Measurements from ENCODE around the gene SARS2. TPM values are rescaled to one million over a fixed set of nuclear protein-coding genes. Genes with fewer than 3 reads are reported as not detected.

SARS2 gene
- total RNA-seq, 4 donors from 2014 or later, result 11.7 to 23.3 (median 20.0) TPM

- intact Hi-C loops (cut with DNase I; ENCODE audit: low total_unique reads), result no loop called here
- TF ChIP-seq POLR2A (IDR thresholded peaks at IDR 0.05), result no peak
- TF ChIP-seq, protein P1, sequence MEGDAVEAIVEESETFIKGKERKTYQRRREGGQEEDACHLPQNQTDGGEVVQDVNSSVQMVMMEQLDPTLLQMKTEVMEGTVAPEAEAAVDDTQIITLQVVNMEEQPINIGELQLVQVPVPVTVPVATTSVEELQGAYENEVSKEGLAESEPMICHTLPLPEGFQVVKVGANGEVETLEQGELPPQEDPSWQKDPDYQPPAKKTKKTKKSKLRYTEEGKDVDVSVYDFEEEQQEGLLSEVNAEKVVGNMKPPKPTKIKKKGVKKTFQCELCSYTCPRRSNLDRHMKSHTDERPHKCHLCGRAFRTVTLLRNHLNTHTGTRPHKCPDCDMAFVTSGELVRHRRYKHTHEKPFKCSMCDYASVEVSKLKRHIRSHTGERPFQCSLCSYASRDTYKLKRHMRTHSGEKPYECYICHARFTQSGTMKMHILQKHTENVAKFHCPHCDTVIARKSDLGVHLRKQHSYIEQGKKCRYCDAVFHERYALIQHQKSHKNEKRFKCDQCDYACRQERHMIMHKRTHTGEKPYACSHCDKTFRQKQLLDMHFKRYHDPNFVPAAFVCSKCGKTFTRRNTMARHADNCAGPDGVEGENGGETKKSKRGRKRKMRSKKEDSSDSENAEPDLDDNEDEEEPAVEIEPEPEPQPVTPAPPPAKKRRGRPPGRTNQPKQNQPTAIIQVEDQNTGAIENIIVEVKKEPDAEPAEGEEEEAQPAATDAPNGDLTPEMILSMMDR (IDR thresholded peaks at IDR 0.05), result no peak
- no peak overlapping the region for H3K4me3 ChIP-seq (ENCODE audit: low read depth, poor library complexity, severe bottlenecking)
- no peak for DNase-seq (ENCODE audit: low spot score in 2 of 2)
- WGBS, 2 donors, result 72 to 73% methylated on average over 10 of the region's 10 CpGs
Observed at GRCh38 chr19:38908911-38909310, 21.7 kb downstream of the SARS2 start.

- TF ChIP-seq POLR2A (IDR thresholded peaks at IDR 0.05), result no peak
- TF ChIP-seq, protein P1 (IDR thresholded peaks at IDR 0.05), result no peak
- DNase-seq (ENCODE audit: low spot score in 2 of 2), result no peak
Observed at GRCh38 chr19:38907670-38908069, 22.9 kb downstream of the SARS2 start.

GRCh38 chr19:38907227-38907626 is 23.3 kb downstream of the SARS2 start:
- no peak for DNase-seq (ENCODE audit: low spot score in 2 of 2)
- WGBS, 2 donors, result 91 to 93% methylated on average over 28 to 29 of the region's 29 CpGs
- intact Hi-C loops (cut with DNase I; ENCODE audit: low total_unique reads), result no loop called here
- TF ChIP-seq, protein P1 (IDR thresholded peaks at IDR 0.05), result no peak
- no peak for TF ChIP-seq POLR2A (IDR thresholded peaks at IDR 0.05)
- H3K4me3 ChIP-seq (ENCODE audit: low read depth, poor library complexity, severe bottlenecking), result no peak overlapping the region

More at GRCh38 chr19:38907670-38908069, 22.9 kb downstream of the SARS2 start:
- no peak overlapping the region for H3K4me3 ChIP-seq (ENCODE audit: low read depth, poor library complexity, severe bottlenecking)
- intact Hi-C loops (cut with DNase I; ENCODE audit: low total_unique reads), result no loop called here
- 93 to 96% methylated on average over 12 of the region's 12 CpGs for WGBS, 2 donors

- intact Hi-C loops (cut with DNase I; ENCODE audit: low total_unique reads), result no loop called here
- no peak for DNase-seq (ENCODE audit: low spot score in 2 of 2)
- TF ChIP-seq, protein P1 (IDR thresholded peaks at IDR 0.05), result no peak
- TF ChIP-seq POLR2A (IDR thresholded peaks at IDR 0.05), result no peak
- no peak overlapping the region for H3K4me3 ChIP-seq (ENCODE audit: low read depth, poor library complexity, severe bottlenecking)
- WGBS, 2 donors, result 96 to 98% methylated on average over 4 of the region's 4 CpGs
Observed at GRCh38 chr19:38905620-38906019, 24.9 kb downstream of the SARS2 start.

DNA sequence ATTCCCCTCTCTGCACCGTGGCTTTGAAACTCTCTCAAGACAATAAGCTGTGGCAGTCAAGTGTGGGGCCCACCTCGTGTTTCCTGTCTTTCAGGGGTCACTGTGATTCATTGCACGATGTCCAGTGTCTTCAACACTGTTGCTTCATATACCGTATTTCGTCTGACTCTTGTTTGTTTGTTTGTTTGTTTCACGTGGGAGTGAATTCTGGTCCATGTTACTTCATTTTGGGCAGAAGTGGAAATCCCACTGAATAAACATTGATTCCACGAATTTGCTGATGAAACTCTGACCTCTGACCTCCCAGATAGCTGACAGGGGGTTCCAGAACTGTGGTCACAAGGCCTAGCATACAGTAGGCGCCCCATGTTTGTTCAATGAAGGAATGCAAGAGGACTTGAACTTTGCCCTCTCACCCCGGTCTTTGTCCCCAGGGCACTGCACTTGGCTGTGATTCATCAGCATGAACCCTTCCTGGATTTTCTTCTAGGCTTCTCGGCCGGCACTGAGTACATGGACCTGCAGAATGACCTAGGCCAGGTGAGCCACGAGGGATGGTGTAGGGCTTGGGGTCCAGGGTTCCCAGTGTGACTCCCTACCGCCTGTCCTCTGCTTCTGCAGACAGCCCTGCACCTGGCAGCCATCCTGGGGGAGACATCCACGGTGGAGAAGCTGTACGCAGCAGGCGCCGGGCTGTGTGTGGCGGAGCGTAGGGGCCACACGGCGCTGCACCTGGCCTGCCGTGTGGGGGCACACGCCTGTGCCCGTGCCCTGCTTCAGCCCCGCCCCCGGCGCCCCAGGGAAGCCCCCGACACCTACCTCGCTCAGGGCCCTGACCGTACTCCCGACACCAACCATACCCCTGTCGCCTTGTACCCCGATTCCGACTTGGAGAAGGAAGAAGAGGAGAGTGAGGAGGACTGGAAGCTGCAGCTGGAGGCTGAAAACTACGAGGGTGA is 25.7 kb downstream of the SARS2 start:
- no peak for TF ChIP-seq POLR2A (IDR thresholded peaks at IDR 0.05)
- TF ChIP-seq, protein P1 (IDR thresholded peaks at IDR 0.05), result no peak
- 90 to 91% methylated on average over 32 to 34 of the region's 35 CpGs for WGBS, 2 donors
- H3K4me3 ChIP-seq (ENCODE audit: low read depth, poor library complexity, severe bottlenecking), result no peak overlapping the region
- intact Hi-C loops (cut with DNase I; ENCODE audit: low total_unique reads), result no loop called here
- no peak for DNase-seq (ENCODE audit: low spot score in 2 of 2)
